Panc1 (cell line): Measurements from ENCODE around the gene MTCH1. TPM values are rescaled to one million over a fixed set of nuclear protein-coding genes. Genes with fewer than 3 reads are reported as not detected.

Experiments used
- ATAC-seq: fragments of 200-7000 bp; cut with Tn5 transposase; 2 replicates; pipeline ENCODE4 v1.9.1; 2020; ENCODE audit warnings: mild to moderate bottlenecking, moderate library complexity
- Bru-seq: library from RNA; stranded (reverse); fragments of 400-500 nt; gene quantifications from one replicate; lab custom pipeline; 2021; lab: Mats Ljungman, UMichigan
- BruChase-seq, 2 experiments: library from RNA; stranded (reverse); fragments of 400-500 nt; gene quantifications; one replicate each; lab custom pipeline; 2021; lab: Mats Ljungman, UMichigan
- BruUV-seq: library from RNA; stranded (reverse); fragments of 400-500 nt; replicated peaks from 2 replicates; lab custom pipeline; 2021; lab: Mats Ljungman, UMichigan
- CTCF ChIA-PET: fragments of 300-600 bp; sonication (Branson Sonifier 250); formaldehyde crosslinking; loops from one replicate; lab custom pipeline; 2022; ENCODE audit warnings: antibody characterized with exemption; lab: Charles Lee
- POLR2A ChIA-PET: fragments of 300-600 bp; sonication (Branson Sonifier 250); formaldehyde crosslinking; loops from one replicate; lab custom pipeline; 2022; ENCODE audit warnings: antibody characterized with exemption; lab: Charles Lee
- DNase-seq: peaks from one replicate; pipeline ENCODE4 v3.0.0-alpha.2; 2010; ENCODE audit warnings: low read depth, low spot score
- H3K27ac ChIP-seq: 2 replicates; pipeline ENCODE4 v1.5.1; 2011; ENCODE audit warnings: mild to moderate bottlenecking, low read length, inconsistent platforms
- H3K27me3 ChIP-seq: fragments of 200-500 bp; sonication (Bioruptor generic); 2 replicates; pipeline ENCODE4 v1.6.0; 2014; ENCODE audit warnings: low read length, inconsistent platforms; ENCODE audit not compliant: control insufficient read depth, insufficient read depth
- H3K36me3 ChIP-seq: fragments of 200-500 bp; sonication (Bioruptor generic); 2 replicates; pipeline ENCODE4 v1.5.1; 2014; ENCODE audit warnings: inconsistent platforms, mild to moderate bottlenecking, low read length, moderate library complexity; ENCODE audit not compliant: control insufficient read depth, insufficient read depth
- H3K4me1 ChIP-seq: 2 replicates; pipeline ENCODE4 v1.5.1; 2011; ENCODE audit warnings: inconsistent platforms, mild to moderate bottlenecking, low read length, moderate library complexity; ENCODE audit not compliant: control insufficient read depth, insufficient read depth
- H3K4me3 ChIP-seq, 2 experiments: 2 replicates each; pipeline ENCODE4 v1.5.1; 2011 to 2012; ENCODE audit warnings: low read depth in 2 of 2, low read length in 2 of 2, mild to moderate bottlenecking in 2 of 2, inconsistent platforms in 1 of 2, moderate library complexity in 1 of 2
- H3K9me3 ChIP-seq: fragments of 200-500 bp; sonication (Bioruptor generic); 2 replicates; pipeline ENCODE4 v1.5.1; 2014; ENCODE audit warnings: low read depth, mild to moderate bottlenecking, inconsistent platforms, low read length, moderate library complexity; ENCODE audit not compliant: control insufficient read depth, insufficient read depth
- CTCF ChIP-seq: fragments of 450-650 bp; IDR thresholded peaks from 2 replicates; pipeline ENCODE4 v1.5.1; 2017; ENCODE audit warnings: mild to moderate bottlenecking
- POLR2AphosphoS5 ChIP-seq: IDR thresholded peaks from 2 replicates; pipeline ENCODE4 v1.6.1; 2012; ENCODE audit warnings: mild to moderate bottlenecking, low read depth, low read length, moderate library complexity
- SIN3A ChIP-seq: IDR thresholded peaks from 2 replicates; pipeline ENCODE4 v1.6.1; 2012; ENCODE audit warnings: low read depth, mild to moderate bottlenecking, low read length, moderate library complexity, borderline replicate concordance; ENCODE audit not compliant: insufficient read depth
- TCF7L2 ChIP-seq: IDR thresholded peaks from 2 replicates; pipeline ENCODE4 v1.6.1; 2011; ENCODE audit warnings: mild to moderate bottlenecking, low read depth, low read length, inconsistent platforms
- in situ Hi-C: cut with HindIII; loops from 2 replicates; pipeline ENCODE4 v1.10.0; 2016; ENCODE audit warnings: low sequenced_read_pairs, low pct_unique_long_range_greater_than_20kb
- intact Hi-C: fragments of 100-400 bp; cut with micrococcal nuclease; formaldehyde crosslinking; loops from one replicate; pipeline ENCODE4 v1.10.0; 2022; ENCODE audit not compliant: unreplicated experiment
- long read RNA-seq: library from polyadenylated mRNA; unstranded; transcript quantifications from one replicate; pipeline ENCODE4 v2.0.0, GENCODE V29; 2021; ENCODE audit not compliant: unreplicated experiment
- polyA plus RNA-seq: library from polyadenylated mRNA; unstranded; fragments of >200 nt; gene quantifications from one replicate; pipeline ENCODE4 v1.2.1, GENCODE V29; 2012; ENCODE audit warnings: missing spikeins; ENCODE audit not compliant: insufficient read length
- total RNA-seq: library from RNA; stranded (reverse); gene quantifications from one replicate; pipeline ENCODE4 v1.2.1, GENCODE V29; 2021; ENCODE audit not compliant: unreplicated experiment
- TF ChIP-seq, protein P1 (sequence below), 2 experiments: IDR thresholded peaks; 2 replicates each; pipeline ENCODE4 v1.6.1; 2011 to 2012; ENCODE audit warnings: low read depth in 2 of 2, control low read depth in 1 of 2, low read length in 1 of 2, mild to moderate bottlenecking in 1 of 2, moderate library complexity in 1 of 2; ENCODE audit not compliant: insufficient read depth in 1 of 2

Gene MTCH1
- total RNA-seq: 223 TPM
- 267 TPM for polyA plus RNA-seq
- Bru-seq, nascent RNA: percentile 91 among the genes with signal in this experiment
- percentile 93 among the genes with signal in this experiment for BruChase-seq, experiment 1, labeled RNA remaining after a 2-hour chase
- percentile 94 among the genes with signal in this experiment for BruChase-seq, experiment 2, labeled RNA remaining after a 6-hour chase
- long read RNA-seq, transcript MTCH1-201 (12 exons, 2,006 nt): major isoform, 317 of 833 reads
- long read RNA-seq, transcript MTCH1-202 (12 exons, 2,057 nt): minor isoform, 290 of 833 reads
- long read RNA-seq, transcript MTCH1-204 (11 exons, 1,572 nt): minor isoform, 6 of 833 reads
- long read RNA-seq, partial matches to known transcripts: 32 of 833 reads
- long read RNA-seq, other reads (novel, unspliced or antisense): 187 of 833 reads

- TF ChIP-seq, protein P1, sequence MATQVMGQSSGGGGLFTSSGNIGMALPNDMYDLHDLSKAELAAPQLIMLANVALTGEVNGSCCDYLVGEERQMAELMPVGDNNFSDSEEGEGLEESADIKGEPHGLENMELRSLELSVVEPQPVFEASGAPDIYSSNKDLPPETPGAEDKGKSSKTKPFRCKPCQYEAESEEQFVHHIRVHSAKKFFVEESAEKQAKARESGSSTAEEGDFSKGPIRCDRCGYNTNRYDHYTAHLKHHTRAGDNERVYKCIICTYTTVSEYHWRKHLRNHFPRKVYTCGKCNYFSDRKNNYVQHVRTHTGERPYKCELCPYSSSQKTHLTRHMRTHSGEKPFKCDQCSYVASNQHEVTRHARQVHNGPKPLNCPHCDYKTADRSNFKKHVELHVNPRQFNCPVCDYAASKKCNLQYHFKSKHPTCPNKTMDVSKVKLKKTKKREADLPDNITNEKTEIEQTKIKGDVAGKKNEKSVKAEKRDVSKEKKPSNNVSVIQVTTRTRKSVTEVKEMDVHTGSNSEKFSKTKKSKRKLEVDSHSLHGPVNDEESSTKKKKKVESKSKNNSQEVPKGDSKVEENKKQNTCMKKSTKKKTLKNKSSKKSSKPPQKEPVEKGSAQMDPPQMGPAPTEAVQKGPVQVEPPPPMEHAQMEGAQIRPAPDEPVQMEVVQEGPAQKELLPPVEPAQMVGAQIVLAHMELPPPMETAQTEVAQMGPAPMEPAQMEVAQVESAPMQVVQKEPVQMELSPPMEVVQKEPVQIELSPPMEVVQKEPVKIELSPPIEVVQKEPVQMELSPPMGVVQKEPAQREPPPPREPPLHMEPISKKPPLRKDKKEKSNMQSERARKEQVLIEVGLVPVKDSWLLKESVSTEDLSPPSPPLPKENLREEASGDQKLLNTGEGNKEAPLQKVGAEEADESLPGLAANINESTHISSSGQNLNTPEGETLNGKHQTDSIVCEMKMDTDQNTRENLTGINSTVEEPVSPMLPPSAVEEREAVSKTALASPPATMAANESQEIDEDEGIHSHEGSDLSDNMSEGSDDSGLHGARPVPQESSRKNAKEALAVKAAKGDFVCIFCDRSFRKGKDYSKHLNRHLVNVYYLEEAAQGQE (IDR thresholded peaks at IDR 0.05; ENCODE audit: insufficient read depth in 1 of 2, low read depth in 2 of 2, low read length in 1 of 2): no peak
- TF ChIP-seq CTCF (no peak), POLR2AphosphoS5 (peak; percentile 77), SIN3A (peak; percentile 90; the same call in 1 of the 2 replicates), TCF7L2 (0 out of 2 replicates have a peak, but pooled peaks have one; percentile 26)
- intact Hi-C loops: loop anchor here (10.0 kb wide), 1 partner anchor 101 kb away; the partner anchor contains the start of gene C6orf89
- BruUV-seq: no TSS peak
- CTCF ChIA-PET: interaction anchor here (1.0 kb wide), 1 partner anchor 8 kb away, joined by 3 read pairs; no protein-coding TSS in a partner anchor
- no peak for DNase-seq
- in situ Hi-C loops: no loop called here
- ATAC-seq: peak; percentile 95
- peak within 1 kb of the TSS; percentile 94 for H3K27ac ChIP-seq
- POLR2A ChIA-PET: interaction anchor here (0.6 to 0.8 kb wide), 3 partner anchors 32 to 266 kb away, joined by 3 to 7 read pairs (median 5); no protein-coding TSS in a partner anchor
- H3K36me3 ChIP-seq: peaks cover 3% of the 10 kb centered on the region; the same call in 1 of the 2 replicates
- H3K9me3 ChIP-seq: no peaks in the 10 kb centered on the region
- H3K27me3 ChIP-seq: no peaks in the 10 kb centered on the region
- peak within 1 kb of the TSS; percentile 72 to 97 for H3K4me3 ChIP-seq
- peaks cover 23% of the 10 kb centered on the region for H3K4me1 ChIP-seq
Measured at GRCh38 chr6:36985808-36986703, at the start of gene MTCH1. MTCH1 (minus strand) TSS chr6:36986196; CDS start chr6:36986173, 23 bp downstream.
